Loucy (cell line): Measurements from ENCODE around the gene CDC42EP2.

Experiments
- H2AFZ ChIP-seq: fragments of 200-600 bp; sonication (generic); 2 replicates; pipeline ENCODE4 v1.6.0; 2016; ENCODE audit warnings: antibody characterized with exemption, mild to moderate bottlenecking, low read length, moderate library complexity
- H3F3A ChIP-seq: fragments of 200-600 bp; 2 replicates; pipeline ENCODE4 v1.6.0; 2016; ENCODE audit warnings: antibody characterized with exemption, low read depth, mild to moderate bottlenecking
- H3K27me3 ChIP-seq: fragments of 200-600 bp; sonication (generic); 2 replicates; pipeline ENCODE4 v1.6.1; 2014; ENCODE audit warnings: low read length, mild to moderate bottlenecking; ENCODE audit not compliant: insufficient read depth, poor library complexity, severe bottlenecking
- H3K36me3 ChIP-seq: fragments of 200-600 bp; sonication (generic); 2 replicates; pipeline ENCODE4 v1.6.1; 2016; ENCODE audit warnings: low read length; ENCODE audit not compliant: insufficient read depth
- H3K4me1 ChIP-seq: fragments of 200-600 bp; sonication (generic); 2 replicates; pipeline ENCODE4 v1.5.1; 2014; ENCODE audit warnings: low read length, mild to moderate bottlenecking; ENCODE audit not compliant: insufficient read depth, poor library complexity, severe bottlenecking
- H3K4me2 ChIP-seq: fragments of 200-600 bp; sonication (generic); 2 replicates; pipeline ENCODE4 v1.6.0; 2014; ENCODE audit warnings: antibody characterized with exemption, low read length, low read depth, mild to moderate bottlenecking; ENCODE audit not compliant: poor library complexity, severe bottlenecking
- H3K4me3 ChIP-seq: fragments of 200-600 bp; sonication (generic); 2 replicates; pipeline ENCODE4 v1.5.1; 2014; ENCODE audit warnings: low read length, mild to moderate bottlenecking, mixed read lengths; ENCODE audit not compliant: poor library complexity, severe bottlenecking
- H3K79me2 ChIP-seq: fragments of 200-600 bp; sonication (generic); 2 replicates; pipeline ENCODE4 v1.6.1; 2014; ENCODE audit warnings: low read length; ENCODE audit not compliant: insufficient read depth
- H3K9ac ChIP-seq: fragments of 200-600 bp; sonication (generic); 2 replicates; pipeline ENCODE4 v1.6.0; 2014; ENCODE audit warnings: mild to moderate bottlenecking, low read depth, low read length, moderate library complexity; ENCODE audit not compliant: poor library complexity, severe bottlenecking
- H3K9me2 ChIP-seq: fragments of 200-600 bp; sonication (generic); replicated peaks from 2 replicates; pipeline ENCODE4 v1.6.1; 2016; ENCODE audit warnings: low read depth, low read length, mixed read lengths
- H3K9me3 ChIP-seq: fragments of 200-600 bp; sonication (generic); 2 replicates; pipeline ENCODE4 v1.6.1; 2014; ENCODE audit warnings: mild to moderate bottlenecking, antibody characterized with exemption, low read length, low read depth; ENCODE audit not compliant: insufficient read depth
- H4K20me1 ChIP-seq: fragments of 200-600 bp; sonication (generic); 2 replicates; pipeline ENCODE4 v1.6.0; 2014; ENCODE audit warnings: antibody characterized with exemption, low read length, mild to moderate bottlenecking; ENCODE audit not compliant: insufficient read depth, poor library complexity, severe bottlenecking
- CTCF ChIP-seq: fragments of 200-600 bp; sonication (generic); conservative IDR thresholded peaks from 2 replicates; pipeline ENCODE4 v1.5.1; 2014; ENCODE audit warnings: mild to moderate bottlenecking, antibody characterized with exemption, low read length
- EZH2phosphoT487 ChIP-seq: fragments of 200-600 bp; IDR thresholded peaks from 2 replicates; pipeline ENCODE4 v1.6.1; 2018; ENCODE audit warnings: antibody characterized with exemption, mild to moderate bottlenecking, moderate library complexity, borderline replicate concordance

The CDC42EP2 gene

GRCh38 chr11:65290448-65291165 is 24.1 kb upstream of the CDC42EP2 start:
- Histone ChIP-seq H4K20me1 (no peaks in the 10 kb centered on the region), H3K9ac (no peak overlapping the region), H3K4me1 (no peaks in the 10 kb centered on the region), H3K36me3 (peaks cover 95% of the 10 kb centered on the region; the same call in 1 of the 2 replicates), H3F3A (no peaks in the 10 kb centered on the region), H2AFZ (no peak overlapping the region), H3K27me3 (no peaks in the 10 kb centered on the region), H3K9me2 (no peaks in the 10 kb centered on the region), H3K4me3 (no peak overlapping the region), H3K79me2 (no peaks in the 10 kb centered on the region), H3K4me2 (no peak overlapping the region), H3K9me3 (no peaks in the 10 kb centered on the region)
- TF ChIP-seq CTCF (no peak), EZH2phosphoT487 (no peak)

- H3K9ac ChIP-seq: no peak overlapping the region
- no peaks in the 10 kb centered on the region for H4K20me1 ChIP-seq
- no peaks in the 10 kb centered on the region for H3F3A ChIP-seq
- peaks cover 94% of the 10 kb centered on the region; the same call in 1 of the 2 replicates for H3K36me3 ChIP-seq
- H3K79me2 ChIP-seq: no peaks in the 10 kb centered on the region
- no peak overlapping the region for H2AFZ ChIP-seq
- H3K4me2 ChIP-seq: no peak overlapping the region
- H3K9me2 ChIP-seq: no peaks in the 10 kb centered on the region
- no peak overlapping the region for H3K4me3 ChIP-seq
- no peaks in the 10 kb centered on the region for H3K4me1 ChIP-seq
- no peak for TF ChIP-seq EZH2phosphoT487
- TF ChIP-seq CTCF: no peak
- no peaks in the 10 kb centered on the region for H3K9me3 ChIP-seq
- no peaks in the 10 kb centered on the region for H3K27me3 ChIP-seq
These were observed 23.1 kb upstream of the CDC42EP2 start for GRCh38 chr11:65291613-65292012.

- Histone ChIP-seq H3K4me3 (no peak overlapping the region), H3K9ac (no peak overlapping the region), H3F3A (no peaks in the 10 kb centered on the region), H3K9me3 (no peaks in the 10 kb centered on the region), H3K4me2 (no peak overlapping the region), H4K20me1 (no peaks in the 10 kb centered on the region), H3K9me2 (no peaks in the 10 kb centered on the region), H3K27me3 (no peaks in the 10 kb centered on the region), H3K4me1 (no peaks in the 10 kb centered on the region), H3K79me2 (no peaks in the 10 kb centered on the region), H3K36me3 (peaks cover 90% of the 10 kb centered on the region; the same call in 1 of the 2 replicates), H2AFZ (no peak overlapping the region)
- no peak for TF ChIP-seq EZH2phosphoT487
- TF ChIP-seq CTCF: no peak
These were observed 21.8 kb upstream of the CDC42EP2 start for GRCh38 chr11:65292890-65293289.
